GM12878 (cell line): ENCODE measurements around the gene ROBO1. TPM values are rescaled to one million over a fixed set of nuclear protein-coding genes. Genes with fewer than 3 reads are reported as not detected.

Experiments
- ATAC-seq: fragments of 200-7000 bp; cut with Tn5 transposase; 3 replicates; pipeline ENCODE4 v1.9.1; 2020; ENCODE audit warnings: mild to moderate bottlenecking, moderate library complexity
- BruUV-seq: library from RNA; stranded (reverse); fragments of 400-500 nt; replicated peaks from 2 replicates; lab custom pipeline; 2021; lab: Mats Ljungman, UMichigan
- CTCF ChIA-PET: fragments of 300-600 bp; sonication (Branson Sonifier 250); formaldehyde crosslinking; extraction: SDS; loops from one replicate; lab custom pipeline; 2021; ENCODE audit warnings: inconsistent platforms; lab: Yijun Ruan, JAX
- POLR2A ChIA-PET: fragments of 350-600 bp; formaldehyde crosslinking; extraction: SDS; loops from one replicate; lab custom pipeline; 2021; ENCODE audit warnings: inconsistent platforms; lab: Charles Lee
- RAD21 ChIA-PET: fragments of 300-600 bp; sonication (Branson Sonifier 250); formaldehyde crosslinking; loops from one replicate; lab custom pipeline; 2023; ENCODE audit warnings: antibody characterized with exemption; ENCODE audit not compliant: unreplicated experiment; lab: Charles Lee
- SMC1A ChIA-PET: fragments of 300-600 bp; sonication (Branson Sonifier 250); formaldehyde crosslinking; loops from one replicate; lab custom pipeline; 2023; ENCODE audit not compliant: unreplicated experiment, uncharacterized antibody; lab: Charles Lee
- DNase-seq: peaks from one replicate; pipeline ENCODE4 v3.0.0-alpha.2; 2011; ENCODE audit warnings: low read depth, low spot score
- FAIRE-seq: peaks from 3 replicates; lab custom pipeline; 2011; peaks lifted over from hg19 to GRCh38; lab: Jason Lieb, UNC
- H2AFZ ChIP-seq: 2 replicates; pipeline ENCODE4 v1.6.0; 2011; ENCODE audit warnings: low read depth, low read length, control low read depth; ENCODE audit not compliant: control insufficient read depth
- H3K27ac ChIP-seq: 2 replicates; pipeline ENCODE4 v1.5.1; 2011; ENCODE audit warnings: control low read depth; ENCODE audit not compliant: control insufficient read depth, insufficient read depth
- H3K27me3 ChIP-seq, 2 experiments: replicated peaks in 1 of 2; 2 replicates each; pipeline versions ENCODE4 v1.6.0 to v1.6.1; 2011; ENCODE audit warnings: low read length in 1 of 2; ENCODE audit not compliant: control insufficient read depth in 2 of 2, insufficient read depth in 2 of 2
- H3K36me3 ChIP-seq, 2 experiments: 2 replicates each; pipeline ENCODE4 v1.5.1; 2011; ENCODE audit warnings: low read length in 1 of 2; ENCODE audit not compliant: control insufficient read depth in 2 of 2, insufficient read depth in 2 of 2
- H3K4me1 ChIP-seq: 2 replicates; pipeline ENCODE4 v1.6.1; 2011; ENCODE audit warnings: mild to moderate bottlenecking, low read length, moderate library complexity, mixed read lengths; ENCODE audit not compliant: control insufficient read depth, insufficient read depth
- H3K4me2 ChIP-seq: 2 replicates; pipeline ENCODE4 v1.6.0; 2011; ENCODE audit warnings: control low read depth; ENCODE audit not compliant: control insufficient read depth, insufficient read depth
- H3K4me3 ChIP-seq: fragments of 200-600 bp; sonication (generic); 2 replicates; pipeline ENCODE4 v1.5.1; 2016
- H3K79me2 ChIP-seq: 2 replicates; pipeline ENCODE4 v1.6.0; 2011; ENCODE audit warnings: low read length; ENCODE audit not compliant: control insufficient read depth, insufficient read depth
- H3K9ac ChIP-seq: 2 replicates; pipeline ENCODE4 v1.8.0; 2011; ENCODE audit warnings: low read length, control low read depth, mixed read lengths; ENCODE audit not compliant: control insufficient read depth, insufficient read depth
- H3K9me3 ChIP-seq: replicated peaks from 3 replicates; pipeline ENCODE4 v1.5.1; 2011; ENCODE audit warnings: mild to moderate bottlenecking, low read length; ENCODE audit not compliant: control insufficient read depth, insufficient read depth
- H4K20me1 ChIP-seq: 2 replicates; pipeline ENCODE4 v1.6.0; 2011; ENCODE audit not compliant: control insufficient read depth, insufficient read depth
- CEBPZ ChIP-seq: fragments of 150-350 bp; IDR thresholded peaks from 2 replicates; pipeline ENCODE4 v1.6.1; 2016; ENCODE audit warnings: low read depth, low read length
- FOXK2 ChIP-seq: fragments of 450-650 bp; IDR thresholded peaks from 2 replicates; pipeline ENCODE4 v1.6.1; 2017; ENCODE audit warnings: mild to moderate bottlenecking, moderate library complexity
- HSF1 ChIP-seq: fragments of 150-350 bp; IDR thresholded peaks from 2 replicates; pipeline ENCODE4 v1.6.1; 2014; ENCODE audit warnings: mild to moderate bottlenecking, low read depth, low read length
- KDM1A ChIP-seq: fragments of 200-600 bp; sonication (generic); IDR thresholded peaks from 2 replicates; pipeline ENCODE4 v1.6.1; 2016; ENCODE audit warnings: borderline replicate concordance
- MEF2A ChIP-seq: IDR thresholded peaks from 2 replicates; pipeline ENCODE4 v1.6.1; 2011; ENCODE audit warnings: low read depth, mild to moderate bottlenecking, low read length, moderate library complexity; ENCODE audit not compliant: insufficient read depth
- NR2C1 ChIP-seq: fragments of 450-650 bp; IDR thresholded peaks from 2 replicates; pipeline ENCODE4 v1.6.1; 2017; ENCODE audit warnings: antibody characterized with exemption, mild to moderate bottlenecking, moderate library complexity
- POU2F2 ChIP-seq: IDR thresholded peaks from 3 replicates; pipeline ENCODE4 v1.6.1; 2011; ENCODE audit warnings: low read depth, mild to moderate bottlenecking, low read length, borderline replicate concordance
- RB1 ChIP-seq: fragments of 450-650 bp; formaldehyde crosslinking; IDR thresholded peaks from 2 replicates; pipeline ENCODE4 v1.6.1; 2017; ENCODE audit warnings: mild to moderate bottlenecking, borderline replicate concordance
- RUNX3 ChIP-seq: IDR thresholded peaks from 2 replicates; pipeline ENCODE4 v1.6.1; 2012; ENCODE audit warnings: low read length, inconsistent platforms
- TARDBP ChIP-seq: IDR thresholded peaks from 2 replicates; pipeline ENCODE4 v1.6.1; 2016; ENCODE audit warnings: borderline replicate concordance
- ZBTB33 ChIP-seq: fragments of 450-650 bp; IDR thresholded peaks from 2 replicates; pipeline ENCODE4 v1.6.1; 2017; ENCODE audit warnings: mild to moderate bottlenecking
- ZNF24 ChIP-seq: fragments of 450-650 bp; IDR thresholded peaks from 2 replicates; pipeline ENCODE4 v1.6.1; 2017; ENCODE audit warnings: antibody characterized with exemption, mild to moderate bottlenecking
- WGBS: methylation state at CpG from one replicate; pipeline ENCODE4 v1.1.6; 2016; ENCODE audit warnings: low lambda C conversion rate; ENCODE audit not compliant: insufficient replicate concordance, insufficient coverage; ENCODE audit errors: missing lambda C conversion rate; 5-methylcytosine and 5-hydroxymethylcytosine counted together
- in situ Hi-C: fragments of 300-500 bp; cut with MboI; formaldehyde crosslinking; loops from 9 replicates; pipeline ENCODE4 v1.14.3; 2018; ENCODE audit warnings: mixed read lengths
- intact Hi-C: fragments of 100-400 bp; cut with micrococcal nuclease; formaldehyde crosslinking; loops from one replicate; pipeline ENCODE4 v1.14.2; 2022; ENCODE audit not compliant: unreplicated experiment
- polyA plus RNA-seq, 11 experiments: library from polyadenylated mRNA; depleted of rRNA in 4 of 11; unstranded in 6 of 11; stranded (reverse) in 5 of 11; fragments of >200 nt; fragmentation: Nextera tagmentation in 4 of 11; fragmentation: Illumina TruSeq in 1 of 11; extraction: Ambion mirVana in 4 of 11; extraction: Trizol in 1 of 11; gene quantifications; 1 replicate in 1 of 11; 2 replicates in 10 of 11; pipeline versions ENCODE4 v1.2.1 to v1.2.3, GENCODE V29; 2011 to 2016; ENCODE audit warnings: inconsistent platforms in 2 of 11, missing spikeins in 2 of 11, low read depth in 1 of 11
- total RNA-seq, 4 experiments: library from RNA; depleted of rRNA in 3 of 4; stranded (reverse); fragments of >200 nt in 3 of 4; fragmentation: Illumina TruSeq in 1 of 4; extraction: Trizol in 1 of 4; gene quantifications; 2 replicates each; pipeline versions ENCODE4 v1.2.1 to v1.2.3, GENCODE V29; 2013 to 2021

Gene ROBO1
- total and polyA plus RNA-seq, 10 of the 15 experiments (the other 5 are each of a cell fraction or from before 2014, with no cell fraction given), result 0.29 to 46.5 (median 1.2) TPM

GRCh38 chr3:78571486-78571885 is 1196.3 kb downstream of the ROBO1 start (continued):
- no peak for TF ChIP-seq ZBTB33
- TF ChIP-seq NR2C1, result no peak
- TF ChIP-seq ZNF24, result no peak
- no peak for TF ChIP-seq TARDBP
- TF ChIP-seq CEBPZ, result no peak
- no peak for TF ChIP-seq KDM1A
- no peak for TF ChIP-seq RUNX3

GRCh38 chr3:78570496-78570895 is 1197.3 kb downstream of the ROBO1 start:
- RAD21 ChIA-PET, result no interaction called here
- Histone ChIP-seq H3K9ac (no peak overlapping the region), H3K36me3 (no peaks in the 10 kb centered on the region), H3K9me3 (no peaks in the 10 kb centered on the region), H3K4me3 (no peak overlapping the region), H3K4me1 (no peaks in the 10 kb centered on the region), H3K4me2 (no peak overlapping the region), H3K27me3 (no peaks in the 10 kb centered on the region), H3K27ac (no peak overlapping the region), H2AFZ (no peak overlapping the region), H3K79me2 (no peaks in the 10 kb centered on the region), H4K20me1 (no peaks in the 10 kb centered on the region)
- no peak for TF ChIP-seq CEBPZ
- TF ChIP-seq FOXK2, result no peak
- TF ChIP-seq HSF1, result no peak
- no peak for TF ChIP-seq RB1
- TF ChIP-seq POU2F2, result no peak
- no peak for TF ChIP-seq MEF2A
- POLR2A ChIA-PET, result no interaction called here
- CTCF ChIA-PET, result no interaction called here
- ATAC-seq (no peak), DNase-seq (no peak), FAIRE-seq (no peak)
- in situ Hi-C loops, result no loop called here
- SMC1A ChIA-PET, result interaction anchor here (1.1 kb wide), 1 partner anchor 20 kb away, joined by 4 read pairs; no protein-coding TSS in a partner anchor
- no TSS peak for BruUV-seq
- WGBS, result 63% methylated on average over 10 of the region's 10 CpGs
- intact Hi-C loops, result no loop called here
